AG04450 (cell line): ENCODE measurements around the gene HMGN3. TPM values are rescaled to one million over a fixed set of nuclear protein-coding genes. Genes with fewer than 3 reads are reported as not detected.
"Not testable (repeated sequence)": the region's sequence is repeated elsewhere in the genome, so short reads cannot be mapped to it uniquely, and the experiment has no call there.

Experiments used
- CTCF ChIA-PET: fragments of 300-600, 350-600 bp; formaldehyde crosslinking; extraction: SDS; loops from one replicate; lab custom pipeline; 2022; ENCODE audit warnings: antibody characterized with exemption, inconsistent platforms; lab: Charles Lee
- POLR2A ChIA-PET: fragments of 350-600 bp; formaldehyde crosslinking; extraction: SDS; loops from one replicate; lab custom pipeline; 2021; ENCODE audit warnings: antibody characterized with exemption, inconsistent platforms; lab: Yijun Ruan, JAX
- DNase-seq: peaks from one replicate; pipeline ENCODE4 v3.0.0-alpha.2; 2011; ENCODE audit warnings: low read depth, low spot score
- H3K27ac ChIP-seq: one replicate; pipeline ENCODE4 v1.5.1; 2012; ENCODE audit warnings: low read depth, low read length, control low read depth
- H3K27me3 ChIP-seq: one replicate; pipeline ENCODE4 v1.6.0; 2012; ENCODE audit warnings: low read length; ENCODE audit not compliant: control insufficient read depth, insufficient read depth
- H3K4me3 ChIP-seq: 2 replicates; pipeline ENCODE4 v1.5.1; 2011; ENCODE audit warnings: mild to moderate bottlenecking, low read depth, low read length, control low read depth
- H3K9me3 ChIP-seq: 2 replicates; pipeline ENCODE4 v1.5.1; 2012; ENCODE audit warnings: low read length; ENCODE audit not compliant: control insufficient read depth, insufficient read depth
- polyA plus RNA-seq: library from polyadenylated mRNA; depleted of rRNA; stranded (reverse); fragments of >200 nt; gene quantifications from 2 replicates; pipeline ENCODE4 v1.2.3, GENCODE V29; 2011
- TF ChIP-seq, protein P1 (sequence below): IDR thresholded peaks from 2 replicates; pipeline ENCODE4 v1.5.1; 2011; ENCODE audit warnings: low read depth, low read length, control low read depth, inconsistent platforms

HMGN3 gene
- polyA plus RNA-seq, 1 experiment = 55.2 TPM

DNA sequence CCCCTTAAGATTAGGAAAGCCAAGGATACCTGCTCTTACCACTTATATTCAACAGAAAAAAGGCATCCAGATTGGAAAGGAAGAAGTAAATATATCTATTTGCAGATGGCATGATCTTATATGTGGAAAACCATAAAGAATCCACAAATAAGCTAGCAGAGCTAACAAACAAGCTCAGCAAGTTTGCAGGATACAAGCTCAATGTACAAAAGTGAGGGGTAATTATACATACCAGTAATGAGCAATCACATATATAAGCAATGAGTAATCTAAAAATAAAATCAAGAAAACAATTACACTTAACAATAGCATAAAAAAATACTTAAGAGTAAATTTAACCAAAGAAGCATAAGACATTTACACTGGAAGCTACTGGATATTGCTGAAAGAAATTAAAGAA lies 31.6 kb upstream of the HMGN3 start:
- H3K27ac ChIP-seq = no peak overlapping the region
- ChIA-PET CTCF (no interaction called here), POLR2A (no interaction called here)
- no peaks in the 10 kb centered on the region for H3K9me3 ChIP-seq
- TF ChIP-seq, protein P1, sequence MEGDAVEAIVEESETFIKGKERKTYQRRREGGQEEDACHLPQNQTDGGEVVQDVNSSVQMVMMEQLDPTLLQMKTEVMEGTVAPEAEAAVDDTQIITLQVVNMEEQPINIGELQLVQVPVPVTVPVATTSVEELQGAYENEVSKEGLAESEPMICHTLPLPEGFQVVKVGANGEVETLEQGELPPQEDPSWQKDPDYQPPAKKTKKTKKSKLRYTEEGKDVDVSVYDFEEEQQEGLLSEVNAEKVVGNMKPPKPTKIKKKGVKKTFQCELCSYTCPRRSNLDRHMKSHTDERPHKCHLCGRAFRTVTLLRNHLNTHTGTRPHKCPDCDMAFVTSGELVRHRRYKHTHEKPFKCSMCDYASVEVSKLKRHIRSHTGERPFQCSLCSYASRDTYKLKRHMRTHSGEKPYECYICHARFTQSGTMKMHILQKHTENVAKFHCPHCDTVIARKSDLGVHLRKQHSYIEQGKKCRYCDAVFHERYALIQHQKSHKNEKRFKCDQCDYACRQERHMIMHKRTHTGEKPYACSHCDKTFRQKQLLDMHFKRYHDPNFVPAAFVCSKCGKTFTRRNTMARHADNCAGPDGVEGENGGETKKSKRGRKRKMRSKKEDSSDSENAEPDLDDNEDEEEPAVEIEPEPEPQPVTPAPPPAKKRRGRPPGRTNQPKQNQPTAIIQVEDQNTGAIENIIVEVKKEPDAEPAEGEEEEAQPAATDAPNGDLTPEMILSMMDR = no peak
- no peak for DNase-seq
- H3K27me3 ChIP-seq = no peaks in the 10 kb centered on the region
- no peak overlapping the region for H3K4me3 ChIP-seq

DNA sequence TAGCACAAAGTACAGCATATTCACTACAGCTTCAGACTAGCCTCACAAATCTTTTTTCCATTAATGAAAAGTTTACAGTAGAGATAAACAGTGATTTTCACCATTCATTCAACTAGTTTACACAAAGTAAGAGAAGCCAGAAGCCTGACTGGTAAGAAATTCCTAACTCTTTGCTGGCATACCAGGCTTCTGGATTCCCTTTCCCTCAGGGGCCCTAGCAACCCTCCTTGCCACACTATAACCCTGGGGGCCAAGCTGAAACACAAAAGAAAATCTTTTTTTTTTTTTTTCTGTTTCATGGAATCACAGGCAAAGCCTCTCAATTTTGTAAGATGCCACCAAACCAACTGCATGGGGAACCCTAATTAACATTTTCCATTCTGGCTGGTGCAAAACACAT lies 28.9 kb upstream of the HMGN3 start:
- no peak for DNase-seq
- Histone ChIP-seq H3K9me3 (no peaks in the 10 kb centered on the region), H3K27me3 (no peaks in the 10 kb centered on the region), H3K4me3 (no peak overlapping the region), H3K27ac (no peak overlapping the region)
- ChIA-PET CTCF (no interaction called here), POLR2A (no interaction called here)
- TF ChIP-seq, protein P1 = no peak

DNA sequence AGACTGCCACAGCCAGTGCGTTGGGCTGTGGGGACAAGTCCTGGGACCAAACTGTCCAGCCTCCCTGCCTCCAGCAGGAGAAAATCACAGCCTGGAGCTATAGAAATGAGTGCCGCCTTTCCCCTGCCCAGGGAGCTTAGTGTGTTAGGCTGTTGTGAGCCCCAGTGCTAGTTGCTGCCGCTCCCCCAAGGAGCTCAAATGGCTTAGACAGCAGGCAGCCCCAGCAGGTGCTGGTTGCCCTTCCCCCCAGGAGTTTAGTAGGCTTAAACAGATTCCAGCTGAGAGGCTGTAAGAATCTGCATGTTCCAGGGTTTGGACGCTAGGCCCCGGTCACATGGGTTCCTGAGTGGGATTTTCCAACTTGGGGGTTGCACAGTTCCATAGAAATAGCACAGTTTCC lies 27.2 kb upstream of the HMGN3 start:
- POLR2A ChIA-PET = no interaction called here
- Histone ChIP-seq H3K27me3 (no peaks in the 10 kb centered on the region), H3K4me3 (no peak overlapping the region), H3K27ac (no peak overlapping the region), H3K9me3 (no peaks in the 10 kb centered on the region)
- TF ChIP-seq, protein P1 = no peak
- DNase-seq = no peak
- CTCF ChIA-PET = no interaction called here

DNA sequence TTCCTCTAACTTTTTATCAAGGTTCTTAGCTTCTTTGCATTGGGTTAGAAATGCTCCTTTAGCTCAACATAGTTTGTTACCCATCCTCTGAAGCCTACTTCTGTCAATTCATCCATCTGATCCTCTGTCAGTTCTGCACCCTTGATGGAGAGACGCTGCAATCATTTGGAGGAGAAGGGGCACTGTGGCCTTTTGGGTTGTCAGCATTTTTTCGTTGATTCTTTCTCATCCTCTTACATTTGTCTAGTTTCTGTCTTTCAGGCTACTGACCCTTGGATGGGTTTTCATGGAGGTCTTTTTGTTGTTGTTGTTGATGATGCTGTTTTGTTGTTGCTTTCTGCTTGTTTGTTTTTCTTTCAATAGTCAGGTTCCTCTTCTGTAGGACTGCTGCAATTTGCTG lies 26.3 kb upstream of the HMGN3 start:
- H3K27ac ChIP-seq = no peak overlapping the region
- no peak for DNase-seq
- no peak overlapping the region for H3K4me3 ChIP-seq
- POLR2A ChIA-PET = no interaction called here
- H3K9me3 ChIP-seq = no peaks in the 10 kb centered on the region
- CTCF ChIA-PET = no interaction called here
- no peaks in the 10 kb centered on the region for H3K27me3 ChIP-seq
- TF ChIP-seq, protein P1 = no peak

DNA sequence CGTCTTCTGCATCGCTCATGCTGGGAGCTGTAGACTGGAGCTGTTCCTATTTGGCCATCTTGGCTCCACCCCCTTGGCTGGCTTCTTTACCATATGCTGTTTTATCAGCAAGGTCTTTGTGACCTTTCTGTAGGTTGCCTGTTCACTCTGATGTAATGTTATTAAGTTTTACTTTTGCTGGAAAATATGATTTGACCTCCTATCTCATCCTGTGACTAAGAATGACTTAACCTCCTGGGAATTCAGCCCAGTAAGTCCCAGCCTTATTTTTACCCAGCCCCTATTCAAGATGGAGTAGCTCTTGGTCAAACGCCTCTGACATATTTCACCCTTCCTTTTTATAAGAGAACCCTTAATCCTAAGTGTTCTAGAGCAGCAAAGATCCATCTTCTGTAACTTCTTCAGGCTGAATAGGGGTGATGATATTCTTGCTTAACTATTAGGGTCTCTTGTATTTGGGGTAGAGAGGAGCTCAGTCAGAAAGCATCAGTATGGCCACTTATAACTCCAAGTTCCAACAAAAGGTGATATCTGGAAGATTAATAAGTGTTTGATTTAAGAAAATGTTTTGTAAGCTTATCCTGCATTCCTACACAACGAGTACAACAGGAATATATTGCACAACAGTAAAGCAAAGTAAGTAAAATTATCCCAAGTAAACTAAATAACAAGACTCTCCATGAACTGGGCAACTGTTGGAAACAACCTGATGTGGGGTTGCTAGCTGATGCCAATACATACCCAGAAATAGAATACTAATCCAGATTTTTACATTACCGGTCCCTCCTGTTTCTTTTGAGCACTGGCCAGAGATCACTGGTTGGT lies 23.1 kb upstream of the HMGN3 start:
- no peak overlapping the region for H3K4me3 ChIP-seq
- TF ChIP-seq, protein P1 = no peak
- no peak for DNase-seq
- ChIA-PET POLR2A (no interaction called here), CTCF (interaction anchor here (0.6 kb wide), 1 partner anchor 81 kb away, joined by 3 read pairs; no protein-coding TSS in a partner anchor)
- H3K9me3 ChIP-seq = no peaks in the 10 kb centered on the region
- H3K27me3 ChIP-seq = no peaks in the 10 kb centered on the region
- no peak overlapping the region for H3K27ac ChIP-seq

DNA sequence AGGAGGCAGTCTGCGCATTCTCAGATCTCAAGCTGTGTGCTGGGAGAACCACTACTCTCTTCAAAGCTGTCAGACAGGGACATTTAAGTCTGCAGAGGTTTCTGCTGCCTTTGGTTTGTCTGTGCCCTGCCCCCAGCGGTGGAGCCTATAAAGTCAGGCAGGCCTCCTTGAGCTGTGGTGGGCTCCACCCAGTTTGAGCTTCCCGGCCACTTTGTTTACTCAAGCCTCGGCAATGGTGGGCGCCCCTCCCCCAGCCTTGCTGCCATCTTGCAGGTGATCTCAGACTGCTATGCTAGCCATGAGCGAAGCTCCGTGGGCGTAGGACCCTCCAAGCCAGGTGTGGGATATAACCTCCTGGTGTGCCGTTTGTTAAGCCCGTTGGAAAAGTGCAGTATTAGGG lies 22.3 kb upstream of the HMGN3 start:
- H3K4me3 ChIP-seq, H3K9me3 ChIP-seq, POLR2A ChIA-PET, CTCF ChIA-PET, DNase-seq, H3K27me3 ChIP-seq, H3K27ac ChIP-seq: not testable (repeated sequence)

DNA sequence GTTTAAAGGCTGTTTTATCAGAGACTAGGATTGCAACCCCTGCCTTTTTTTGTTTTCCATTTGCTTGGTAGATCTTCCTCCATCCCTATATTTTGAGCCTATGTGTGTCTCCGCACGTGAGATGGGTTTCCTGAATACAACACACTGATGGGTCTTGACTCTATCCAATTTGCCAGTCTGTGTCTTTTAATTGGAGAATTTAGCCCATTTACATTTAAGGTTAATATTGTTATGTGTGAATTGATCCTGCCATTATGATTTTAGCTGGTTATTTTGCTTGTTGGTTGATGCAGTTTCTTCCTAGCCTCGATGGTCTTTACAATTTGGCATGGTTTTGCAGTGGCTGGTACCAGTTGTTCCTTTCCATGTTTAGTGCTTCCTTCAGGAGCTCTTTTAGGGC lies 20.6 kb upstream of the HMGN3 start:
- H3K27ac ChIP-seq, CTCF ChIA-PET, H3K4me3 ChIP-seq, POLR2A ChIA-PET, DNase-seq, H3K9me3 ChIP-seq, H3K27me3 ChIP-seq: not testable (repeated sequence)
